ENCODE results near the gene USP13.

GRCh38 chr3:179744667-179745066 lies 91.8 kb downstream of the USP13 start:
- TF ChIP-seq, protein P1, sequence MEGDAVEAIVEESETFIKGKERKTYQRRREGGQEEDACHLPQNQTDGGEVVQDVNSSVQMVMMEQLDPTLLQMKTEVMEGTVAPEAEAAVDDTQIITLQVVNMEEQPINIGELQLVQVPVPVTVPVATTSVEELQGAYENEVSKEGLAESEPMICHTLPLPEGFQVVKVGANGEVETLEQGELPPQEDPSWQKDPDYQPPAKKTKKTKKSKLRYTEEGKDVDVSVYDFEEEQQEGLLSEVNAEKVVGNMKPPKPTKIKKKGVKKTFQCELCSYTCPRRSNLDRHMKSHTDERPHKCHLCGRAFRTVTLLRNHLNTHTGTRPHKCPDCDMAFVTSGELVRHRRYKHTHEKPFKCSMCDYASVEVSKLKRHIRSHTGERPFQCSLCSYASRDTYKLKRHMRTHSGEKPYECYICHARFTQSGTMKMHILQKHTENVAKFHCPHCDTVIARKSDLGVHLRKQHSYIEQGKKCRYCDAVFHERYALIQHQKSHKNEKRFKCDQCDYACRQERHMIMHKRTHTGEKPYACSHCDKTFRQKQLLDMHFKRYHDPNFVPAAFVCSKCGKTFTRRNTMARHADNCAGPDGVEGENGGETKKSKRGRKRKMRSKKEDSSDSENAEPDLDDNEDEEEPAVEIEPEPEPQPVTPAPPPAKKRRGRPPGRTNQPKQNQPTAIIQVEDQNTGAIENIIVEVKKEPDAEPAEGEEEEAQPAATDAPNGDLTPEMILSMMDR (IDR thresholded peaks at IDR 0.05) = no peak
- TF ChIP-seq POLR2A (IDR thresholded peaks at IDR 0.05) (no peak), POLR2AphosphoS5 (IDR thresholded peaks at IDR 0.05) (no peak)
